Type B pancreatic cell (in vitro differentiated cells): ENCODE data around the gene HTR3D. TPM values are rescaled to one million over a fixed set of nuclear protein-coding genes. Genes with fewer than 3 reads are reported as not detected.

Source experiments
- DNase-seq: peaks from one replicate; pipeline ENCODE4 v3.0.0; 2021; ENCODE audit warnings: mixed read lengths; ENCODE audit not compliant: unreplicated experiment; ENCODE audit errors: extremely low spot score
- H3K27ac Mint-ChIP-seq: 2 replicates; pipeline ENCODE4 v1.8.0; 2021; ENCODE audit warnings: mild to moderate bottlenecking, mixed read lengths
- H3K27me3 Mint-ChIP-seq: 2 replicates; pipeline ENCODE4 v1.8.0; 2021; ENCODE audit warnings: mixed read lengths
- H3K36me3 Mint-ChIP-seq: 2 replicates; pipeline ENCODE4 v1.8.0; 2021; ENCODE audit warnings: mixed read lengths
- H3K4me1 Mint-ChIP-seq: one replicate; pipeline ENCODE4 v1.8.0; 2021; ENCODE audit warnings: mixed read lengths; ENCODE audit not compliant: unreplicated experiment
- H3K4me3 Mint-ChIP-seq: 2 replicates; pipeline ENCODE4 v1.8.0; 2021; ENCODE audit warnings: mild to moderate bottlenecking, mixed read lengths
- H3K9me3 Mint-ChIP-seq: 2 replicates; pipeline ENCODE4 v1.8.0; 2021; ENCODE audit warnings: mixed read lengths
- total RNA-seq: library from RNA; stranded (reverse); gene quantifications from 2 replicates; pipeline ENCODE4 v1.2.1, GENCODE V29; 2021; ENCODE audit warnings: low replicate concordance
- TF ChIP-seq, protein P1 (sequence below): fragments of 200-600 bp; sonication (generic); conservative IDR thresholded peaks from 2 replicates; pipeline ENCODE4 v1.5.0; 2021; ENCODE audit warnings: antibody characterized with exemption, mild to moderate bottlenecking

The HTR3D gene
- total RNA-seq, 1 donor from 2014 or later, result not detected

DNA sequence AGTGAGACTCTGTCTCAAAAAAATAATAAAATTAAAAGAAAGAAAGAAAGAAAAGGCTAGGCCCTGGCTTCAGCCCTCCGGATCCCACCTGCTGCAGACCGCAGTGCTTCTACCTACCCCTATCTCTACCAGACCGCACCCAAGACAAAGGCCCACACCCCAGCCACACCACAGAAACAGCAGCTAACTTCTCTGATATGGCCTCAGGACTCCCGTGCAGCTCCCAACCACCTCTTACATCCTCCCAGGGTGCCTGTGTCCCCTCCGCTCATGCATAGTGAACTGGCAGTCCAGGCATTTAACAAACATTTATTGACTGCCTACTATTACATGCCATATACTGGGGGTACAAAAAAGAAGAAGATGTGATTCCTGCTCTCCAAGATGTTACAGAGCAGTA is 14.5 kb downstream of the HTR3D start:
- Mint-ChIP-seq H3K4me3 (no peak overlapping the region), H3K9me3 (no peaks in the 10 kb centered on the region), H3K27ac (no peak overlapping the region), H3K36me3 (no peaks in the 10 kb centered on the region), H3K4me1 (no peaks in the 10 kb centered on the region), H3K27me3 (peaks cover 5% of the 10 kb centered on the region)
- DNase-seq, result no peak
- TF ChIP-seq, protein P1, sequence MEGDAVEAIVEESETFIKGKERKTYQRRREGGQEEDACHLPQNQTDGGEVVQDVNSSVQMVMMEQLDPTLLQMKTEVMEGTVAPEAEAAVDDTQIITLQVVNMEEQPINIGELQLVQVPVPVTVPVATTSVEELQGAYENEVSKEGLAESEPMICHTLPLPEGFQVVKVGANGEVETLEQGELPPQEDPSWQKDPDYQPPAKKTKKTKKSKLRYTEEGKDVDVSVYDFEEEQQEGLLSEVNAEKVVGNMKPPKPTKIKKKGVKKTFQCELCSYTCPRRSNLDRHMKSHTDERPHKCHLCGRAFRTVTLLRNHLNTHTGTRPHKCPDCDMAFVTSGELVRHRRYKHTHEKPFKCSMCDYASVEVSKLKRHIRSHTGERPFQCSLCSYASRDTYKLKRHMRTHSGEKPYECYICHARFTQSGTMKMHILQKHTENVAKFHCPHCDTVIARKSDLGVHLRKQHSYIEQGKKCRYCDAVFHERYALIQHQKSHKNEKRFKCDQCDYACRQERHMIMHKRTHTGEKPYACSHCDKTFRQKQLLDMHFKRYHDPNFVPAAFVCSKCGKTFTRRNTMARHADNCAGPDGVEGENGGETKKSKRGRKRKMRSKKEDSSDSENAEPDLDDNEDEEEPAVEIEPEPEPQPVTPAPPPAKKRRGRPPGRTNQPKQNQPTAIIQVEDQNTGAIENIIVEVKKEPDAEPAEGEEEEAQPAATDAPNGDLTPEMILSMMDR, result no peak

DNA sequence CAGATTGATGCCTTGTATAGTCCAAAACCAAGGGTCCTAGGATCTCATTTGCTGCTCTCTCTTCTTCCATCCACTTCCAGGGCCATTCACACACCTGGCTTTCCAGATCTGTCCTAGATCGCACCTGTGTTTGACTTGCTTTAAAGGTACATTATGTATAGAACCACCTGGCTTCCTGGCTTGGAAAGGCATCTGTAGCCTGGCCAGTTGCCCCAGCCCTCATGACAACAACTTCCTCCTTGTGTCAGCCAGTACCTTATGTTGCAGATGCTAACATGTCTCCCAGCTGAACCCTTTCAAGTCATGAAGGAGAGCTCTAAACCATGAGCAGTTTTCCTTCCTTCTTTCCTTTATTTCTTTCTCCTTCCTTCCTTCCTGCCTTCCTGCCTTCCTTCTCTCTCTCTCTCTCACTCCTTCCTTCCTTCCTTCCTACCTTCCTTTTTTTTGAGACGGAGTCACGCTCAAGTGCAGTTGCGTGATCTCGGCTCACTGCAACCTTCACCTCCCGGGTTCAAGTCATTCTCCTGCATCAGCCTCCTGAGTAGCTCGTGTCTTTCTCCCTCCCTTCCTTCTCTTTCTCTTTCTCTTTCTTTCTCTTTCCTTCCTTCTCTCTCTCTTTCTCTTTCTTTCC is 18.8 kb downstream of the HTR3D start:
- Mint-ChIP-seq H3K27ac (no peak overlapping the region), H3K9me3 (no peaks in the 10 kb centered on the region), H3K36me3 (no peaks in the 10 kb centered on the region), H3K4me1 (peaks cover 3% of the 10 kb centered on the region), H3K4me3 (no peak overlapping the region), H3K27me3 (peaks cover 29% of the 10 kb centered on the region)
- no peak for DNase-seq
- TF ChIP-seq, protein P1, result no peak

DNA sequence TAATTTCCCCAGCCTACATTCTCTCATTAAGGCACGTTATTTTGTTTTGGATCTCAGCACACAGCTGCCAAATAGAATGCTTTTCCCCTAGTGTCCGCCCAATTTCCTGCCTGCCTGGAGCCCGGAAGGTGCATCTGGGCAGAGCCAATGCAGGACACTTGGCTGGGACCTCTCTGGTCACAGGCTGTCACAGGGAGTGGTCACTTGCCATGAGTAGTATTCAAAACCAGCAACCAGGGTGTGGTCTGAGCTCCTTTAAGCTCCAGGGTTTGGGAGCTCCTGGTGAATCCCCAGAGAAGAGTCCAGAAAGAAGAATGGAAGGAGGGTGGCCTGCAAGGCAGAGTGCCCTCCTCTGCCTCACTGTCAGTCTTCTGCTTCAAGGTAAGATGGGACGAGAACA is 21.2 kb downstream of the HTR3D start, which contains the start of gene HTR3C:
HTR3C (plus strand) TSS at position 281 of the 400 bp plus-strand sequence; CDS start at position 315, 34 bp downstream.
- H3K9me3 Mint-ChIP-seq, result no peaks in the 10 kb centered on the region
- peaks cover 31% of the 10 kb centered on the region for H3K27me3 Mint-ChIP-seq
- H3K4me1 Mint-ChIP-seq, result peaks cover 3% of the 10 kb centered on the region
- TF ChIP-seq, protein P1, result no peak
- no peak within 1 kb of the TSS for H3K27ac Mint-ChIP-seq
- H3K4me3 Mint-ChIP-seq, result no peak within 1 kb of the TSS
- no peak for DNase-seq
- H3K36me3 Mint-ChIP-seq, result no peaks in the 10 kb centered on the region

DNA sequence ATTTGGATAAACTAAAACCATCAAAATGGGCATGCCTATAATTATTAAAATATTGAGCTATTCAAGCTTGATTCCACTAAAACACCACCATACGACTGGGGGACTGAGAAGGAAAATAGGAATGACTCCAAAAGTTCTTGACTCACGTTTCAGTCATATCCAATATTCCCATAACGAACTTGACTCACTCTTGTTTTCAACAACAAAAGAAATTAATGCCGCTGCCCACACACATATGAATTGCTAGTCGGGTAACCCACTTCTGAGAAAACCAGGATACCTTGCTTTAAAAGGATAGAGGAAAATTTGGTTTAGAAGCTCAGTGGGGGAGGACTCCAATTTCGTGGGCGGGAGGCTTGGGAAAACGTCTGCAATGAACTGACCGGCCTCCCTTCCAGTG is 26.5 kb downstream of the HTR3D start:
- Mint-ChIP-seq H3K4me1 (no peaks in the 10 kb centered on the region), H3K36me3 (no peaks in the 10 kb centered on the region), H3K4me3 (no peak overlapping the region), H3K27me3 (peaks cover 15% of the 10 kb centered on the region), H3K27ac (no peak overlapping the region), H3K9me3 (no peaks in the 10 kb centered on the region)
- TF ChIP-seq, protein P1, result no peak
- no peak for DNase-seq

DNA sequence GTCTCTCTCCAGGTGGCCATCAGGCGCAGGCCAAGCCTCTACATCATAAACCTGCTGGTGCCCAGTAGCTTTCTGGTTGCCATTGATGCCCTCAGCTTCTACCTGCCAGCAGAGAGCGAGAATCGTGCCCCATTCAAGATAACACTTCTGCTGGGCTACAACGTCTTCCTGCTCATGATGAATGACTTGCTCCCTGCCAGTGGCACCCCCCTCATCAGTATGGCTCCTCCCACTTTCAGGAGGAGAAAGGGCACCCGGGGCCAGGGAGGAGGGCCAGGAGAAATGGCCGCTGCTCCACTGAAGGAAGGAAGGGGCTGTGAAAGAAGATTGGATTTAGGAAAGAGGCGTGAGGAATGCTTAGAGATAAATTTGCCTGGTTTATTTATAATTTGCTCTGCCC is 27.9 kb downstream of the HTR3D start:
- no peaks in the 10 kb centered on the region for H3K9me3 Mint-ChIP-seq
- H3K4me3 Mint-ChIP-seq, result no peak overlapping the region
- no peaks in the 10 kb centered on the region for H3K4me1 Mint-ChIP-seq
- no peak overlapping the region for H3K27ac Mint-ChIP-seq
- H3K36me3 Mint-ChIP-seq, result no peaks in the 10 kb centered on the region
- TF ChIP-seq, protein P1, result no peak
- DNase-seq, result no peak
- H3K27me3 Mint-ChIP-seq, result peaks cover 7% of the 10 kb centered on the region

DNA sequence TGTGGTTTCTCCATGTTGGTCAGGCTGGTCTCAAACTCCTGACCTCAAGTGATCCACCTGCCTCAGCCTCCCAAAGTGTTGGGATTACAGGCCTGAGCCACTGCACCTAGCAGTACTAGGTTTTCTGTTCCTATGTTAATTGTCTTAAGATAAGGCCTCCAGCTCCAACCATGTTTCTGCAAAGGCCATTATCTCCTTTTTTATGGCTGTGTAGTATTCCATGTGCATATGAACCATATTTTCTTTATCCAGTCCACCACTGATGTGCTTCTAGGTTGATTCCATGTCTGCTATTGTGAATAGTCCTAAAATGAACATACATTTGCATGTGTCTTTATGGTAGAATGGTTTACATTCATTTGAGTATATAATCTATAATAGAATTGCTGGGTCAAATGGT is 31.1 kb downstream of the HTR3D start:
- no peak for DNase-seq
- H3K9me3 Mint-ChIP-seq, result no peaks in the 10 kb centered on the region
- H3K27me3 Mint-ChIP-seq, result no peaks in the 10 kb centered on the region
- no peaks in the 10 kb centered on the region for H3K4me1 Mint-ChIP-seq
- H3K36me3 Mint-ChIP-seq, result no peaks in the 10 kb centered on the region
- no peak overlapping the region for H3K27ac Mint-ChIP-seq
- H3K4me3 Mint-ChIP-seq, result no peak overlapping the region
- TF ChIP-seq, protein P1, result no peak
